Muscle of arm (tissue), 12 donors: Measurements from ENCODE around the gene VIM. TPM values are rescaled to one million over a fixed set of nuclear protein-coding genes. Genes with fewer than 3 reads are reported as not detected.
"Not testable (repeated sequence)": the region's sequence is repeated elsewhere in the genome, so short reads cannot be mapped to it uniquely, and the experiment has no call there.

Experiments used
- DNase-seq: peaks from one replicate; pipeline ENCODE4 v3.0.0-alpha.2; 2013
- polyA plus RNA-seq, 12 donors: library from polyadenylated mRNA; unstranded; fragments of 120-200 nt; gene quantifications; one replicate each; pipeline ENCODE4 v1.2.1, GENCODE V29; 2013; ENCODE audit not compliant: insufficient read length in 12 of 12

The VIM gene
- polyA plus RNA-seq, 12 donors: 836 to 4,364 (median 2,639) TPM

DNA sequence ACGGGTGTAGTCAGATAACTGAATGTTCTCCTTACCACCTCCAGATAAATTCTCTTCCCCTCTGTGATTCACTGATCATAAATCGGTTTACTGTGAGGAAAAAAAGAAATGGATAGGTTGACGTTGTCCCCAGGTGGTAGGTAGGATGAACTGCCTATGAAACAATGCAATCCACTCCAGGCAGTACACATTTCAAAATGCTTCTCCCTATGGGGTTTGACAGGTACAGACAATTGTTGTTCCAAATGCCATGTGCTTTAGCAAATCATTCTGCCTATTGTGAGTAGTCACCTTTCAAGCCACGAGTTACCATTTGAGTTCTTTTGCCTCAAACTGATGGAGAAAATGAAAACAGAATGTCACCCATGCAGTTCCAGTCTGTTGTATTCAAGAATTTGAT, 21.8 kb downstream of the VIM start:
- DNase-seq: no peak

DNA sequence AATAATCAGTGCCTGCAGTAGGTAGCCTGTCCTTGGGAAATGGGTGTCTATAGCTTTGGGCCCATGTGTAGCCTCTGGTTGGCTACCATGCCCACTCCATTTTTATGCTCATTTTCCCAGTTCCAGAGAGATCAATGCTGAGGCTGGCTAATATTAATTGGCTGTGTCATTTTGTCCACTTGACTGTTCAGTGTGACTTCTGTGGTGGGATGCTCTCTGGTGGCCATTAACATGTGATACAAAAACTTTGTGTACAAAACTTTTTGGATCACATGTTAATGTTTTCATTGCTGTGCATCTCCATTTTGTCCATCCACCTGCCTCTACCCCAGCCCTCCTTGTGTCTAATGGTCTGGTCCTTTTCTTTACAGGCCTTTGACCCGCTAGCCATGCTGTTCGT, 22.7 kb downstream of the VIM start:
- no peak for DNase-seq

DNA sequence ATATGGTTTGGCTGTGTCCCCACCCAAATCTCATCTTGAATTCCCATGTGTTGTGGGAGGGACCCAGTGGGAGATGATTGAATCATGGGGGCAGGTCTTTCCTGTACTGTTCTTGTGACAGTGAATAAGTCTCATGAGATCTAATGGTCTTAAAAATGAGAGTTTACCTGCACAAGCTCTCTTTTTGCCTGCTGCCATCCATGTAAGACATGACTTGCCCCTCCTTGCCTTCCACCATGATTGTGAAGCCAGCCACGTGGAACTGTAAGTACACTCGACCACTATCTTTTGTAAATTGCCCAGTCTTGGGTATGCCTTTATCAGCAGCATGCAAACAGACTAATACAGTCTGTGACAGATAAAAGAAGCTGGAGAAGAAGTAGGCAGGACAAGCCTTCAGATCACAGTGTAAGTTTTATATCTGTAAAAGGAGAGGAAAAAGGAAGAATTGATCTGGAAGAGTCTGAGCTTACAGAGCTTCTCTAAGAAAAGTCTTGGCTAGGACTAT, 26.6 kb downstream of the VIM start:
- not testable (repeated sequence) for DNase-seq

DNA sequence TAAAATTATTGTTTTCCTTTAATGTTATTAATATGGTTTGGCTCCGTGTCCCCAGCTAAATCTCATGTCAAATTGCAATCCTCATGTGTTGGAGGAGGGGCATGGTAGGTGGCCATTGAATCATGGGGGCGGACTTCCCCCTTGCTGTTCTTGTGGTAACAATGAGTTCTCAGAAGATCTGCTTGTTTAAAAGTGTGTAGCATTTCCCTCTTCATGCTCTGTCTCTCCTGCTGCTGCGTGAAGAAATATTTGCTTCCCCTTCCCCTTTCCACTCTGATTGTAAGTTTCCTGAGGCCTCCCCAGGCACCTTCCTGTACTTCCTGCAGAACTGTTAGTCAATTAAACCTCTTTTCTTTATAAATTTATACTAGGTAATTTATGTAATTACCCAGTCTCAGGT, 27.5 kb downstream of the VIM start:
- no peak for DNase-seq

DNA sequence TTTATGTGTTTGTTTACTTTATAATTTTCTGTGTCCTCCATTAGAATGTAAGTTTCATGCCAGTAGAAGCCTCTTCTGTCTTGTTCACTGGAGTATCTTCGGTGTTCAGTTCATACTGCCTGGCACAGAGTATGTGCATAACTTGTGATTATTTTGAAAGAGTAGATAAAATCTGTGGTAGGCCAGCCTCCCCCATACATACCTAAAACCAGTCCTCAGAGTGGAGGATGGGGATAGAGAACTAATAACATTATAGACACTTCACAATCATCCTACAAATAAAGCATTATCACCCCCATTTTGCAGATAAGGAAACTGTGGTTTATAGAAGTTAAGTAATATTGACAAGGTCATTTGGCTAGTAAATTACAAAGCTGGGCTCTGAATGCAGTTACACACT, 28.0 kb downstream of the VIM start:
- no peak for DNase-seq

DNA sequence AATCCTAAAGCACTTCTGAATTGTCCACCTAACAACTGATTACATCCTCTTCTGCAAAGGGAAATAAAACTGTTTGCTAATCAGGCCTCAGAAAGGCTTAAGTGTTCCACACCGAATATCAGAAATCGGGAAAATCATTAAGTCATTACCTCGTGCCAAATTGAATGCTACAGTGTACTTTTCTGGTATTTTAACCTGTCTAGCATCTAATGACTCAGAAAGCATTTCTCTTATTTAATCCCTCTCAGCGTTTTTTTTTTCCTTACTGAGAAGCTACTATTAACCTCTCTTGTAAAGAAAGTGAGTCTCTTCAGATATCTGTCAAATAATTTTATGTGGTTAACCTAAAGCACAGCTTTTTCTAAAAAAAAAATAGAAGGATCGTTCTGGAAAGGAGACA, 28.6 kb downstream of the VIM start:
- no peak for DNase-seq

DNA sequence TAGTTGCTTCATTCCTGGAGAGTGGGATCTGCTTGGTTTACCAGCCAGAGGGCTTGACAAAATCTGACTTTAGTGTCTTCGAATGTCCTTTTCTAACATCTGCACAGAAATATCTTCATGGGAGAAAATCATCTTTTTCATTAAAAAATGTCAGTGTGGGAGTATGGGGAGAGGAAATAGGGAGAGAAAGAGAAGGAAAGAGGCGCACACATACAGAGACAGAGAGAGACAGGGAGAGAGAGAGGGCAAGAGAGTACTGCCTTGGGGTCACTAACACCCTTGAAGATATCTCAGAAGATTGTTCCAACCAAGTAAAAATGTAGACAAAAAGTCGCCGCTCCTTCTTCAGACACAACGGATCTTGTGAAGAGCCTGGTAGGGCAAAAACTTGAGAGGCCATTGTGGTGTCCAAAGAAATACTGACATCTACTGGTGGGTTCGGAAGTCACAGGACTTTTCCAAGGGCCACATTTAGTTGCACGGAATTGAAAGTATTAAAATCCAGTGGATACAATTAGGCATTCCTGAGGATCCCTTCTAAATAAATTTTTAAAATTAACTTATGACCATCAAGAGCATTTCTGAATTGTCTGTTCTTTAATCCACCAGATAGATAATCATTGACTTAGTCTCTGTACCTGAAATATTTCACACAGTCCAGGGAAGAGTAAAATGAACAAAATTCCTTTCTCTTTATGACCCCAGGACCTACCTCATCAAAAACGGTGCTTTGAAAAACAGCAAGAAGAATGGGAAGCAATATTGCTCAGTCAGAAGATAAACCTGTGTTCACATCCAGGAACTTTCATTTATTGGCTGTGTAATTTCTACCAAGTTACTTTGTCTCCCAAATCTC, 29.7 kb downstream of the VIM start:
- DNase-seq: peak; percentile 83

DNA sequence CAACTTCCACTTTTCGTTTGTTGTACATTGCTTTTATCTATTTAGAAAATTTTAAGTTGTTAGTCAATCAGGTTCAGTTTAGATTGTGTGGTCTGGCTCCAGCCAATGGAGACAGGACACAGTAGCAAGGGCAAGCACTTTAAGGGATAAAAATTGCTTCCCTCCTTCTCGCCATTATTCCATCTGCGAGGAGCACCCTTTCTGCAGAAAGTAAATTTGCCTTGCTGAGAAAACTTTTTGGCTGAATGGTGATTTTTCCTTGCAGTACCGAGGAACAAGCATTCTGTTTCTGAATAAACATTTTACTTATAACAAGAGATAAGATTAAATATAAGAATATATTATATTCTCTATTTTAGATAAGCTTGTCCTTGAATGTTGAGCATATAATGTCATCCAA, 34.5 kb downstream of the VIM start:
- DNase-seq: no peak

DNA sequence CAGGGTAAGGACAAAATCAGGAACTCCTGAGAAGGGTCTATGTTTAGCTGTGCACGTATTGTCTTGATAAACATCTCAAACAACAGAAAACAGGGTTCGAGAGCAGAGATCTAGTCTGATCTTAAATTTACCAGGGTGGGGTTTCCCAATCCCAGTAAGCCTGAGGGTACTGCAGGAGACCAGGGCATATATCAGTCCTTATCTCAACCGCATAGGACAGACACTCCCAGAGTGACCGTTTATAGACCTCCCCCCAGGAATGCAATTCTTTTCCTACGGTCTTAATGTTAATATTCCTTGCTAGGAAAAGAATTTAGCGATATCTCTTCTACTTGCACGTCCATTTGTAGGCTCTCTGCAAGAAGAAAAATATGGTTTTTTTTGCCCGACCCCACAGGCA, 35.5 kb downstream of the VIM start:
- DNase-seq: no peak

DNA sequence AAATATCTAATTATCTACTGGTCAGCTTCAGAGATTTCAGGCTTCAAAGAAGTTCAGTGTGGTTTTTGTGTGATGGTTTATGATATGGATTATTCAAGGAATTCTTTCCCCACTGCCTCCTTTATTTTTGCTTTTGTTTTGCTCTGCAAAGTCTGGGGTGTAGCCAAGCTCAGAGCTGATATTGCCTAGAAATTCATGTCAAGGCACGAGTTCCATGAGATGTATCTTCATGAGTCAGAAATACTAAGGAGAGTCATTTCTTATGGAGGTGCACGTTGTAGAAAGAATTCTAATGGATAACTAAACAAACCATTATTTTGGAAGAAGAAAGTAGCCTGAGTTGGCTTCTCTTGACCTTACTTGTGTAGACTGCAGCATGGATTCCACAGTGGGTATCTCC, 37.4 kb downstream of the VIM start:
- no peak for DNase-seq

DNA sequence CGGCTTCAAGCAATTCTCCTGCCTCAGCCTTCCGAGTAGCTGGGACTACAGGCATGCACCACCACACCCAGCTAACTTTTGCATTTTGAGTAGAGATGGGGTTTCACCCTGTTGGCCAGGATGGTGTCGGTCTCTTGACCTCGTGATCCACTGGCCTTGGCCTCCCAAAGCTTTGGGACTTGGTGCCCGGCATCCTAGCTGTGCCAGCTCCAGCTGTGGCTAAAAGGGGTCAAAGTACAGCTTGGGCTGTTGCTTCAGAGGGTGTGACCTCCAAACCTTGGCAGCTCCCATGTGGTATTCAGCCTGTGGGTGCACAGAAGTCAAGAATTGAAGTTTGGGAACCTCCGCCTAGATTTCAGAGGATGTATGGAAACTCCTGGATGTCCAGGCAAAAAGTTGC, 38.5 kb downstream of the VIM start:
- not testable (repeated sequence) for DNase-seq

DNA sequence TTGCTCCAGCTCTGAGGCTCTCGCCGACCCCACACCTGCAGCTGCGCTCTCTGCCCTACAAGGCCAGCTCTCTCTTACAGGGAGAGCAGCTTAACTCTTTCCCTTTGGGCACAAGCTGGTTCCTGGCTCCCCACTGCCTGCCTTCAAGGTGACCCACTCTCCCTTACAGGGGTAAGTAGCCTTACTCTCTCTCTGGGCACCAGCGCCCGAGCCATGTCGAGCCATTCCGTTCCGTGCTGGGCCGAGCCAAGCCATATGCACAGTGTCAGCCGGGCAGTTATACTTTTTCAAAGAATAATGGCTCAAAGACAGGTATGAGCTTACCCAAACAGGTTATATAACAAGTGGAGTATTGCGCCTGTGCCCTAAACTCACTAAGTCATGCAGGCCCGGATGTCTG, 44.6 kb downstream of the VIM start:
- DNase-seq: no peak

DNA sequence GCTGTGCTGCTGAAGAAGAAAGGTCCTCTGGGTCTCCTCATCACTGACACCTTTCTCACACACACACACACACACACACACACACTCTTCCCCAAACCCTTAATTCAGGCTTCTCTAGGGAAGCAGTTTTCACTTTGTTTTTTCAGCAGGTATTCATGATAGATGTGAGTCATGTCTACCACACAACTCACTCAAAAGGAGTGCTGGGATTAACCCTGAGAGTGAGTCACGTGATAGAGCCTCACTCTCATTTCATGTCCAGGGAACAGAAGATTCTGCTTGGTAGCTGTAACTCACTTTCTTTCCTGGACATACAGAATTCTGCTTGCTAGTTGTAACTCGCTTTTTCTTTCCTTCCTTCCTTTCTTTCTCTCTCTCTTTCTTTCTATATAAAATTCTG, 45.4 kb downstream of the VIM start:
- no peak for DNase-seq

DNA sequence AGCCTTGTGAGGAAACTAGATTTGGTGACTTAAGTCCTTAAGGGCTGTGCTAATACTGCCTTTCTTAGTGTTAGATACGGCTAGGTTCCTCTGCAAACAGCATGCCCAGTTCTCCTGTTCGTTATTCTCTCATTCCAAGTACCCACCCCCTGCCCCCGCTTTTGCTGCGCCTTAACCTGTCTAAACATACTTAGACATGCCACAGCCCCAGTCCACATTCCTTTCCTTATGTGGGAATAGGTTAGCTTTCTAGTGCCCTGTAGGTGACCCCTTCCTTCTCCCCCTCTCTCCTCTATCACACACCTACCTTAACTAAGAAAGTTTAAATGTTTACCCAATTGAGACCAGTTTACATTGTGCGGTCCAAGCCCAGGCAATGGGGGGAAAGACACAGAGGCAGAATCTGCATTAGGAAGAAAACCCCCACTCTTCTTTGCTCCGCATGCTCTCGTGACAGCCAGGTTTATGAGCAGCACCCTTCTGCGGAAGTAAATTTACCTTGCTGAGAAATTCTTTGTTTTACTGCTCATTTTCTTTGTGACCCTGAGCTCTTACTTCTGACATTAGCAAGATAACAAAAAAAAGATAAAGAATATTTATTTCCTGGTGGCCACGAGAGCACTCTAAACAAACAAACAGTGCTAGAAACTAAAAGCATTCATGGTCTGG, 48.8 kb downstream of the VIM start:
- no peak for DNase-seq

DNA sequence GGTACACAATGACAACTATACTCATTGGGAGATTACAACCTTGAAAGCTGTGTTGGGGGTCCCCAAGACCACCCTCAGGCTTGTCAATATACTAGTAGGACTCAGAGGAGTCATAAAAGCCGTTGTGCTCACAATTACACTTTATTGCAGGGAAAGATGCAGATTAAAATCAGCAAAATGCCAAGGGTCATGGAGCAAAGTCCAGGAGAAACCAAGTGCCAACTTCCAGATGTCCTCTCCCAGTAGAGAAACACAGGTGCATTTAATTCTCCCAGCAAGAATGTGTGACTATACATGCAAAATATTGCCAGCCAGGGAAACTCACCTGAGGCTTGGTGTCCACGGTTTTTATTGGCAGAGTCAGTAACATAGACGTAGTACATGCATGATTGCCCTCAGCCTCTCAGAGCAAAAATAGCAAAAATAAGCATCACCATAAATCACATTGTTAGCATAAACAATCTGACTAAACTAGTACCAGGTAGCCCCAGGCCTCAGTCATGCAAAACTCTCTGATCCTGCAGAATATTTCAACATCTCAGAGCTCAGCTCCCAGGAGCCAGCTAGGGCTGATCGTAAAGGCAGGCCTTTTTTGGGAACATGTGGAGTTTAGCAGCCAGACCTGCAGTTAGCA, 50.7 kb downstream of the VIM start:
- DNase-seq: no peak

DNA sequence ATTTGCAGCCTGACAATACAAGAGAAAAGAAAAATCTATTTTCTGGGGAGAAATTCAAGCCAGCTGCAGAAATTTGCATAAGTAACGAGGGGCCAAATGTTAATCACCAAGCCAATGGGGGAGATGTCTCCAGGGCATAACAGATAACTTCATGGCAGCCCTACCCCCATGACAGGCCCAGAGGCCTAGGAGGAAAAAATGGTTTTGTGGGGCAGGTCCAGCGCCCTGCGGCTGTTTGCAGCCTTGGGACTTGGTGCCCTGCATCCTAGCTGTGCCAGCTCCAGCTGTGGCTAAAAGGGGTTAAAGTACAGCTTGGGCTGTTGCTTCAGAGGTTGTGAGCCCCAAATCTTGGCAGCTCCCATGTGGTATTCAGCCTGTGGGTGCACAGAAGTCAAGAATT, 54.3 kb downstream of the VIM start:
- no peak for DNase-seq

DNA sequence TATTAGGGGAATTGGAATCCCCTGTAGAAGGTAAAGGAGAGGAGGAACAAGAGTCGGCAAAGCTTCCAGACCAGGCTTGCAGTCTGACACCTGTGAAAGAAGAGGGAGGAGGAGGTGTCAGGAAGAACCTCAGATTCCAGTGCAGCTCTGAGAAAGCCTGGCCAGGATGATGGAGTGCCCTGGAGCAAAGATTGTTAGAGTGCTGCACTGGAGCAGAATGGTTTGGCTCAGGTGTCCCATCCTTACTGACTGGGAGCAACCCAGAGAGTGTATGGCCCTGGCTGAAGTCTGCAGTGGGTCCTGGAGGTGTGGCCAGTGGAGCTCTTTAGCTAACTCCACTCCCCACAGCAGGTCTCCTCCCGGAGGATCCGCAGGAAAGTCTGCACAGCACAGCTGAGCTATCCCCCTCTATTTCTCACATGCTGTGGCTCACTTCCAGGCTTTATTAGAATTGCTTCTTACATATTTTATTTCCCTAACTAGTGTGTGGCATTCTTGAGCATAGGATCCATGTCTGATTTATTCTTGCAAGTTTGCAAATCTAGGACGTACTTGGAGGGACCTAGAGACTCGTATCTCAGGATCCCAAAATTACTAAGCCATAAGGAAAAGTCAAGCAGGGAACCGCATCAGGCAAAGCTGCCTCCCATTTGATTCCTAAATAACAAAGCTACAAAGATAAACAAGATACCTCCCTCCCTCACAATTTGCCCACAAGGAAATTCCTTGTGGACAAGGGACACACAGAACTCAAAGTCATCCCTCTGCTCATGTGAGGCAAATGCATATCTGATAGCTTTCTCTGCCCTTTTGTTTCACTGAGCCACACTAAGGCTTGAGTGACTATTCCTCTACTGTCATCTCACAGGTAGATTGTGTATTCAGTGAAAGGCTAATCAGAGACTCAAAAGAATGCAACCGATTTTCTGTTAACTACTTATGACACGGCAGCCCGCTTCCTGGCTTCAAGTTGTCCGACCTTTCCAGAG, 58.8 kb downstream of the VIM start:
- DNase-seq: no peak
